AG04450 (cell line): ENCODE results near the gene TH. TPM values are rescaled to one million over a fixed set of nuclear protein-coding genes. Genes with fewer than 3 reads are reported as not detected.

Source experiments
- CTCF ChIA-PET: fragments of 300-600, 350-600 bp; formaldehyde crosslinking; extraction: SDS; loops from one replicate; lab custom pipeline; 2022; ENCODE audit warnings: antibody characterized with exemption, inconsistent platforms; lab: Charles Lee
- POLR2A ChIA-PET: fragments of 350-600 bp; formaldehyde crosslinking; extraction: SDS; loops from one replicate; lab custom pipeline; 2021; ENCODE audit warnings: antibody characterized with exemption, inconsistent platforms; lab: Yijun Ruan, JAX
- DNase-seq: peaks from one replicate; pipeline ENCODE4 v3.0.0-alpha.2; 2011; ENCODE audit warnings: low read depth, low spot score
- H3K27ac ChIP-seq: one replicate; pipeline ENCODE4 v1.5.1; 2012; ENCODE audit warnings: low read depth, low read length, control low read depth
- H3K27me3 ChIP-seq: one replicate; pipeline ENCODE4 v1.6.0; 2012; ENCODE audit warnings: low read length; ENCODE audit not compliant: control insufficient read depth, insufficient read depth
- H3K4me3 ChIP-seq: 2 replicates; pipeline ENCODE4 v1.5.1; 2011; ENCODE audit warnings: mild to moderate bottlenecking, low read depth, low read length, control low read depth
- H3K9me3 ChIP-seq: 2 replicates; pipeline ENCODE4 v1.5.1; 2012; ENCODE audit warnings: low read length; ENCODE audit not compliant: control insufficient read depth, insufficient read depth
- polyA plus RNA-seq: library from polyadenylated mRNA; depleted of rRNA; stranded (reverse); fragments of >200 nt; gene quantifications from 2 replicates; pipeline ENCODE4 v1.2.3, GENCODE V29; 2011
- TF ChIP-seq, protein P1 (sequence below): IDR thresholded peaks from 2 replicates; pipeline ENCODE4 v1.5.1; 2011; ENCODE audit warnings: low read depth, low read length, control low read depth, inconsistent platforms

Gene TH
- polyA plus RNA-seq, 1 experiment = not detected

DNA sequence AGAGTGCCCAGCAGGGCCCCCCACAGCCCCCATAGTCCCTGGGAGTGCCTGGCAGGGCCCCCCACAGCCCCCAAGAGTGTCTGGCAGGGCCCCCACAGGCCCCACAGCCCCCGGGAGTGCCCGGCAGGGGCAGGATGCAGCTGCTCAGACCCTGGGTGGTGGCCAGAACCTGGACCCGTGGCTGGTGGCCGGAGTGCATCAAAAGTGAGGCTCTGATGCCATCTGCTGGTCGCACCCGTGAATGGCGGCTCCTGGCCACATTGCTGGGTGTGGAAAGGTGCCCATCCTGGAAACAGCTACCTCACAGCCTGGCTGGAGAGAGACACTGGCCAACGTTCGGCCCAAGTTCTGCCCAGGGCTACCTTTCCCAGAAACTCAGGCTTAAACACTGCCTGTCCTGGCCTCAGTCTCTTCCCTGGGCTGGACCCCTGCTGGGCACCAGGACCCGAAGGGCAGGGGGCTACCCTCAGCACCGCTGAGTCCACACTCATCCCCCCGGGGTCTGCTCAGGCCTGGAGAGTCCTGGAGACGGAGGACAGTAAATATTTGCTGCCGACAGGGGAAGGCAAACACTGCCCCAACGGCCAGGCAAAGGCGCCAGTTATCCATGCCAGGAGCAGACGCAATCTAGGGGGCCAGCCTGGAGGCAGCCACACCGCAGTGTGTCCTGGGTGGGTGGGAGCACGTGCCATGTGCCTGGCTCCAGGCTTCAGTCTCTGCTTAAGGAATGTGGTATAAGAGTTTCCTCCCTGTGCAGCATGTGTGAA is 15.0 kb downstream of the TH start:
- Histone ChIP-seq H3K27me3 (peaks cover 8% of the 10 kb centered on the region), H3K9me3 (no peaks in the 10 kb centered on the region; the same call in 1 of the 2 replicates), H3K4me3 (no peak overlapping the region), H3K27ac (no peak overlapping the region)
- TF ChIP-seq, protein P1, sequence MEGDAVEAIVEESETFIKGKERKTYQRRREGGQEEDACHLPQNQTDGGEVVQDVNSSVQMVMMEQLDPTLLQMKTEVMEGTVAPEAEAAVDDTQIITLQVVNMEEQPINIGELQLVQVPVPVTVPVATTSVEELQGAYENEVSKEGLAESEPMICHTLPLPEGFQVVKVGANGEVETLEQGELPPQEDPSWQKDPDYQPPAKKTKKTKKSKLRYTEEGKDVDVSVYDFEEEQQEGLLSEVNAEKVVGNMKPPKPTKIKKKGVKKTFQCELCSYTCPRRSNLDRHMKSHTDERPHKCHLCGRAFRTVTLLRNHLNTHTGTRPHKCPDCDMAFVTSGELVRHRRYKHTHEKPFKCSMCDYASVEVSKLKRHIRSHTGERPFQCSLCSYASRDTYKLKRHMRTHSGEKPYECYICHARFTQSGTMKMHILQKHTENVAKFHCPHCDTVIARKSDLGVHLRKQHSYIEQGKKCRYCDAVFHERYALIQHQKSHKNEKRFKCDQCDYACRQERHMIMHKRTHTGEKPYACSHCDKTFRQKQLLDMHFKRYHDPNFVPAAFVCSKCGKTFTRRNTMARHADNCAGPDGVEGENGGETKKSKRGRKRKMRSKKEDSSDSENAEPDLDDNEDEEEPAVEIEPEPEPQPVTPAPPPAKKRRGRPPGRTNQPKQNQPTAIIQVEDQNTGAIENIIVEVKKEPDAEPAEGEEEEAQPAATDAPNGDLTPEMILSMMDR = peak; percentile 77
- POLR2A ChIA-PET = no interaction called here
- DNase-seq = no peak
- CTCF ChIA-PET = interaction anchor here (0.6 to 14.8 kb wide), 16 partner anchors 9 to 504 kb away, joined by 3 to 557 read pairs (median 4); partner anchors contain the start of genes MRPL23, SYT8 and TNNI2

DNA sequence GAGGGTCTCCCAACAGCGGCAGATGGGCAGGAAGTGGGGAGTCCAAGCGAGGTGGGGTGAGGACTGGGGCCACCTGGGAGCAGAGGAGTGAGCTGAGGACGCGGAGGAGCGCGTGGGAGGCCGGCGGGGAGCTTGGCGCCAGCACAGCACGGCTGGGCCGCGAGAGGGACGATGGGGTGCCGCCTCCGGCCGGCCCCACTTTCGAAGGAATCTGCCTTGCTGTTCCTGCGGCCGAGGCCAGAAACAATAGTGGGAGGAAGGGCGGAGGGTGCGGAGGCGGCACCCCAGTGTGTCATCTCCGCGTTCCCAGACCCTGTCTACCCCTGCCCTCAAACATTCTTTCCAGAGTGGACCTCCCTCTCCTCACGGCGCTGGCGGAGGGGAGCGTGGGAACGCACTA is 16.1 kb downstream of the TH start:
- H3K9me3 ChIP-seq = no peaks in the 10 kb centered on the region; the same call in 1 of the 2 replicates
- no peak overlapping the region for H3K4me3 ChIP-seq
- H3K27ac ChIP-seq = no peak overlapping the region
- ChIA-PET CTCF (interaction anchor here (0.6 to 14.8 kb wide), 13 partner anchors 8 to 503 kb away, joined by 3 to 557 read pairs (median 5); partner anchors contain the start of genes MRPL23 and TNNI2), POLR2A (no interaction called here)
- TF ChIP-seq, protein P1 = no peak
- no peak for DNase-seq
- H3K27me3 ChIP-seq = peaks cover 16% of the 10 kb centered on the region

DNA sequence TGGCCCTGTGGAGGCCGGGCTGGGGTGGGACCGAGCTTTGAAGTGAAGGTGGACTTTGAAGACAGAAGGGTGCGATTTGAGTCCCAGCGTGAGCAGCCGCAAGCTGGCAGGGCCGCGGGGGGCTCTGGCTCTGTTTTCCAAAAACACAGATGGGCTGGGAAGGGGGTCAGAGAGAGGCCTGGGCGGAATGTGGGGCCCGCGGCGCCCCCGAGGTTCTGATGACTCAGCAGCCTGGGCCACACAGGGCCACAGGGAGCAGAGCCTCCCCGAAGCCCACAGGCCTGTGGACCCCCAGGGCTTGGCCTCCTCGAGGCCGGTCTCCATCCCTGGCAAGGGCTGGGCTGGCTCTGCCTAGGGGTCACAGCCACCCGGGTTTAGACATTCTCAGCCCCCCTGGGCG is 16.7 kb downstream of the TH start:
- no peak overlapping the region for H3K27ac ChIP-seq
- no peaks in the 10 kb centered on the region; the same call in 1 of the 2 replicates for H3K9me3 ChIP-seq
- no peak overlapping the region for H3K4me3 ChIP-seq
- ChIA-PET POLR2A (no interaction called here), CTCF (interaction anchor here (1.3 to 14.8 kb wide), 6 partner anchors 118 to 502 kb away, joined by 3 to 557 read pairs (median 58); partner anchors contain the start of gene SYT8)
- peaks cover 21% of the 10 kb centered on the region for H3K27me3 ChIP-seq
- DNase-seq = no peak
- TF ChIP-seq, protein P1 = no peak

DNA sequence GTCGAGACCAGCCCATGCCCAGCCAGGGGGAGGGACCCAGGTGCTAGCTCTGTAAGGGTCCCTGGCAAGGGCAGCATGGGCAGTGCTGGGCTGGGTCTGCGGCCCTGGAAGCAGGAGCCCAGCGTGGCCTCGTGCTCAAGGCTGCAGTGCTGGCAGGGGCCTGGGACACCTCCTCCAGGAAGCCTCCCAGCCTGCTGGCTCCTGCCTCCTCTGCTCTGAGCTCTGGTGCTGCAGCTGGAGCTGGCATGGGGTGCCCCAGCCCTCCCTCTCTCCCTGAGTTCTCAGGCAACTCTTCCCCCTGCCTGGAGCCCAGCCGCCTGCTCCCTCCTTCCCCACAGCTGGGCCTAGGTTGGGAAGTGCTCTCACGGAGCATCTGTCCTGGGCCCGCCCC is 17.4 kb downstream of the TH start:
- ChIA-PET CTCF (interaction anchor here (1.4 to 14.8 kb wide), 6 partner anchors 117 to 502 kb away, joined by 4 to 557 read pairs (median 58); partner anchors contain the start of gene SYT8), POLR2A (no interaction called here)
- Histone ChIP-seq H3K4me3 (no peak overlapping the region), H3K27me3 (peaks cover 28% of the 10 kb centered on the region), H3K9me3 (no peaks in the 10 kb centered on the region; the same call in 1 of the 2 replicates), H3K27ac (no peak overlapping the region)
- TF ChIP-seq, protein P1 = no peak
- DNase-seq = no peak
